ENCODE data around the gene THAP8. TPM values are rescaled to one million over a fixed set of nuclear protein-coding genes. Genes with fewer than 3 reads are reported as not detected.
A peak's percentile ranks its signal among the peaks of the same experiment; 100 is the strongest.

The THAP8 gene
- total and polyA plus RNA-seq, 2 of the 13 experiments (the other 11 are each of a cell fraction or from before 2014, with no cell fraction given), result 1.7 to 3.7 TPM

DNA sequence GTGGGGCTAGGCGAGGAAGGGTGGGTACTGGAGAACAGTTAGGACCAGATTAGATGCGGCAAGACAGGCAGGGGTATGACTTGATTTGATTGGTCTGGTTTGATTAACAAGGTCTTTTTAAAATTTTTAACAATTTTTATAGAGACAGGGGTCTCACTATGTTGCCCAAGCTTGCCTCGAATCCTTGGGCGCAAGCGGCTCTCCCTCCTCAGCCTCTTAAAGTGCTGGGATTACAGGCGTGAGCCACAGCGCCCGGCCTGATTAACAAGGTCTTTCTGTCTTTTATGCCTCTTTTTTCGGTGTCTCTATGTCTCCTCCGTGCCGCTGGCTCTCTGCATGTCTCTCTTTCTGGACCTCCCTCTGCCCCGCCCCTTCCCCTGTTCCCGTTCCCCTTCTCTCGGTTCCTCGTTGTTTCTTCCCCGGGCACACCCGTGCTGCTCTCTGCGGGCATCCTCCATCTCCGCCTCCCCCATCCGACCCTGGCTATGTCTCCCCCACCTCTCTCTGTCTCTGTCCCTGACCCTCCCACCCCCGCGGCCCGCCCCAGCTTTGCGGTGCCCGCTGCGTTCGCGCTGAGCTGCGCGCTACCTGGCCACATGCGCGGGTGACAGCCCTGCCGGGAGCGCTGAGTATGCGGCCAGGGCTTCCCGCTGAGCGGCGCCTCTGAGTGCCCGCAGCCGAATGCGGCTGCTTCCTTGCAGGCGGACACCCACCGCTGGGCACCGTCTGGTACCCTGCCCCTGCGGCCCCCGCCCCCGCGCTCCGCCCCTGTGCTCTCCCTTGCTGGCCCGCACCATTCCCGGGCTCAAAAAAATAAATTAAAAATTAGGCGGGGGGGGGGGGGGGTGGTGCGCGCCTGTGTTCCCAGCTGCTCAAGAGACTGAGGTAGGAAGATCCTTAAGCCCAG is 67.2 kb downstream of the THAP8 start (continued):
- TF ChIP-seq, protein P1, sequence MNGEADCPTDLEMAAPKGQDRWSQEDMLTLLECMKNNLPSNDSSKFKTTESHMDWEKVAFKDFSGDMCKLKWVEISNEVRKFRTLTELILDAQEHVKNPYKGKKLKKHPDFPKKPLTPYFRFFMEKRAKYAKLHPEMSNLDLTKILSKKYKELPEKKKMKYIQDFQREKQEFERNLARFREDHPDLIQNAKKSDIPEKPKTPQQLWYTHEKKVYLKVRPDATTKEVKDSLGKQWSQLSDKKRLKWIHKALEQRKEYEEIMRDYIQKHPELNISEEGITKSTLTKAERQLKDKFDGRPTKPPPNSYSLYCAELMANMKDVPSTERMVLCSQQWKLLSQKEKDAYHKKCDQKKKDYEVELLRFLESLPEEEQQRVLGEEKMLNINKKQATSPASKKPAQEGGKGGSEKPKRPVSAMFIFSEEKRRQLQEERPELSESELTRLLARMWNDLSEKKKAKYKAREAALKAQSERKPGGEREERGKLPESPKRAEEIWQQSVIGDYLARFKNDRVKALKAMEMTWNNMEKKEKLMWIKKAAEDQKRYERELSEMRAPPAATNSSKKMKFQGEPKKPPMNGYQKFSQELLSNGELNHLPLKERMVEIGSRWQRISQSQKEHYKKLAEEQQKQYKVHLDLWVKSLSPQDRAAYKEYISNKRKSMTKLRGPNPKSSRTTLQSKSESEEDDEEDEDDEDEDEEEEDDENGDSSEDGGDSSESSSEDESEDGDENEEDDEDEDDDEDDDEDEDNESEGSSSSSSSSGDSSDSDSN (CRISPR knock-in tag; IDR thresholded peaks at IDR 0.05), result peak; percentile 38; the same call in 1 of the 2 replicates
- TF ChIP-seq HNRNPLL (IDR thresholded peaks at IDR 0.05; ENCODE audit: low read depth, low read length, poor library complexity, severe bottlenecking), result peak; percentile 44
- TF ChIP-seq NFKBIZ (CRISPR knock-in tag; IDR thresholded peaks at IDR 0.05), result no peak
- TF ChIP-seq ZSCAN21 (CRISPR knock-in tag; IDR thresholded peaks at IDR 0.05; ENCODE audit: borderline replicate concordance), result 0 out of 2 replicates have a peak, but pooled peaks have one; percentile 41
- no peak for TF ChIP-seq ZNF572 (CRISPR knock-in tag; IDR thresholded peaks at IDR 0.05)
- TF ChIP-seq, protein P2, sequence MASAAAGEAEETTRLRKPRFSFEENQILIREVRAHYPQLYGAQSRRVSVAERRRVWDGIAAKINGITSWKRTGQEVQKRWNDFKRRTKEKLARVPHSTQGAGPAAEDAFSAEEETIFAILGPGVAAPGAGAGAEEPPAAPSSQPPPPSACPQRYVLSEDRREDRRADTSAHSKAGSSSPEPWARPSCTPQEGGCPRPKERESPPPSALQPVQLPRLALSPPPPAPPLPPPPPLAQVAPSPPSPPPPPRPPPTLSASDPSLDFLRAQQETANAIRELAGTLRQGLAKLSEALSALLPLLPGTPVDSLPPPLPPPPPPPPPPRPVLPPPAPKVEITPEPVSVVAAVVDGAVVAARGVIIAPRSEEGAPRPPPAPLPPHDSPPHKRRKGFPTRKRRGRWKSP (CRISPR knock-in tag; IDR thresholded peaks at IDR 0.05), result peak; percentile 75; the same call in 1 of the 2 replicates
- 0 out of 2 replicates have a peak, but pooled peaks have one; percentile 17 for TF ChIP-seq TBX2 (CRISPR knock-in tag; IDR thresholded peaks at IDR 0.05; ENCODE audit: borderline replicate concordance)

DNA sequence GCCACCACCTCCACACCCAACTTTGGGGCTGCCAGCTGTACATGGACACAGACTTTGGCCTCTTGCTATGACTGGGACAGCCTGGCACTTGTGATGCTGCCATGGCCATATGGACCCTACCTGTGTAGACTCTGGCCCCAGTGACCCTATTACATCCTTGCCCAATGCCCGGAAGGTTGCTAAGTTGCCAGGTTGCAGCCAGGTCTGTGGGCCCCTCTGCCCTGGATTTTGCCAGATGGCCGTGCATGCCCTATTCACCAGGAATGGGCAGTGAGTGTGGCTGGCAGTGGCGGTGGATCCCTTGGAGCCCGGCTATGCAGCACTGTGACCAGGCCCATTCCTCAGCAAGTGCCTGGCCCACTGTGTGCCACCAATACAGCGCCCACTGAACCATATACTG is 68.0 kb downstream of the THAP8 start:
- FAIRE-seq, result no peak
- Histone ChIP-seq H3K27ac (ENCODE audit: extremely low read length, insufficient read depth, low read length) (no peak overlapping the region), H2AFZ (ENCODE audit: low read length) (no peak overlapping the region), H3K79me2 (ENCODE audit: insufficient read depth, low read length) (no peaks in the 10 kb centered on the region), H3K27me3 (ENCODE audit: control insufficient read depth in 1 of 2, insufficient read depth in 2 of 2, low read length in 2 of 2) (peaks cover 0 to 39% of the 10 kb centered on the region in 2 experiments; a peak in 4 of 5 replicates), H3K4me2 (ENCODE audit: low read depth, low read length) (no peak overlapping the region), H3K9ac (ENCODE audit: insufficient read depth, low read depth, low read length) (no peak overlapping the region), H3K4me3 (replicated peaks in 1 of 3; ENCODE audit: insufficient read depth in 1 of 3, low read depth in 2 of 3, low read length in 3 of 3) (no peak overlapping the region), H4K20me1 (ENCODE audit: insufficient read depth, low read length) (no peaks in the 10 kb centered on the region), H3K4me1 (ENCODE audit: insufficient read depth, low read length) (peaks cover 10% of the 10 kb centered on the region), H3K9me3 (ENCODE audit: low read length) (no peaks in the 10 kb centered on the region), H3K36me3 (replicated peaks in 1 of 2; ENCODE audit: control insufficient read depth in 1 of 2, insufficient read depth in 2 of 2, low read length in 2 of 2) (no peaks in the 10 kb centered on the region)
- ChIA-PET POLR2A (no interaction called here), CTCF (ENCODE audit: low intra/inter-chr PET ratio, low total read pairs) (no interaction called here)
- ATAC-seq, result no peak
- WGBS (ENCODE audit: low lambda C conversion rate), result no CpG with 5 or more reads among the region's 5 CpGs
- DNase-seq (ENCODE audit: low spot score), result no peak
- intact Hi-C loops (cut with micrococcal nuclease; ENCODE audit: unreplicated experiment), result no loop called here
- in situ Hi-C loops (cut with HindIII; ENCODE audit: extremely low pct_ligation_motif_present, low pct_unique_long_range_greater_than_20kb), result no loop called here
- BruUV-seq (replicated peaks), result no TSS peak
- TF ChIP-seq, protein P3, sequence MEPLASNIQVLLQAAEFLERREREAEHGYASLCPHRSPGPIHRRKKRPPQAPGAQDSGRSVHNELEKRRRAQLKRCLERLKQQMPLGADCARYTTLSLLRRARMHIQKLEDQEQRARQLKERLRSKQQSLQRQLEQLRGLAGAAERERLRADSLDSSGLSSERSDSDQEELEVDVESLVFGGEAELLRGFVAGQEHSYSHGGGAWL (CRISPR knock-in tag; IDR thresholded peaks at IDR 0.05), result no peak
- TF ChIP-seq NR3C1 (CRISPR knock-in tag; IDR thresholded peaks at IDR 0.05) (no peak), ZBTB1 (CRISPR knock-in tag; IDR thresholded peaks at IDR 0.05; ENCODE audit: borderline replicate concordance) (no peak), TBL1XR1 (IDR thresholded peaks at IDR 0.05; ENCODE audit: borderline replicate concordance, low read length, partially characterized antibody) (no peak), ZNF883 (CRISPR knock-in tag; IDR thresholded peaks at IDR 0.05; ENCODE audit: not compliant biosample characterization) (no peak), SRSF4 (IDR thresholded peaks at IDR 0.05; ENCODE audit: low read depth, low read length, poor library complexity, severe bottlenecking) (no peak), EP300 (IDR thresholded peaks at IDR 0.05; ENCODE audit: low read depth in 2 of 2, low read length in 2 of 2) (no peak), EP300 (CRISPR knock-in tag; IDR thresholded peaks at IDR 0.05; ENCODE audit: borderline replicate concordance) (no peak), SRSF1 (optimal IDR thresholded peaks at IDR 0.05; ENCODE audit: low read depth, low read length) (no peak), FOXM1 (CRISPR knock-in tag; IDR thresholded peaks at IDR 0.05) (no peak), PAF1 (CRISPR knock-in tag; IDR thresholded peaks at IDR 0.05) (no peak), ELF1 (CRISPR knock-in tag; IDR thresholded peaks at IDR 0.05) (no peak)
